Measurements from ENCODE around the gene UQCRQ.

DNA sequence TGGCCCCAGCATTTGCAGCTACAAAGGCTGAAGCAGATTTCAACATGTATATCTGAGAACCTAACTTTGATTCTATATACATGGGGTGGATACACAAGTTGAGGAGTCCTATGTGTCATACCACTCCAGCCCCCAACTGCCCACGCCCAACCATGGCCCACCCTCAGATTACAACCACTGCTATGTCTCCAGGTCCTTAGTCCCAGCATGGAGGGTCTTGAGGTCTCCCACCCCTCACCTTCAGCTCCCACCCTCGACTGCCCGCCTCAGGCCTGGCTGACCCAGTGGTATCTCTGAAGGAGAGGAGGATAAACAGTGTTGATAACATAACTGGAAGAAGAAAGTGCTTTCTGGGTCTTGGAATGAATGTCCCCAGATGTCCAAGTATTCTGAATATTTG lies 45.1 kb upstream of the UQCRQ start:
- TF ChIP-seq, protein P1, sequence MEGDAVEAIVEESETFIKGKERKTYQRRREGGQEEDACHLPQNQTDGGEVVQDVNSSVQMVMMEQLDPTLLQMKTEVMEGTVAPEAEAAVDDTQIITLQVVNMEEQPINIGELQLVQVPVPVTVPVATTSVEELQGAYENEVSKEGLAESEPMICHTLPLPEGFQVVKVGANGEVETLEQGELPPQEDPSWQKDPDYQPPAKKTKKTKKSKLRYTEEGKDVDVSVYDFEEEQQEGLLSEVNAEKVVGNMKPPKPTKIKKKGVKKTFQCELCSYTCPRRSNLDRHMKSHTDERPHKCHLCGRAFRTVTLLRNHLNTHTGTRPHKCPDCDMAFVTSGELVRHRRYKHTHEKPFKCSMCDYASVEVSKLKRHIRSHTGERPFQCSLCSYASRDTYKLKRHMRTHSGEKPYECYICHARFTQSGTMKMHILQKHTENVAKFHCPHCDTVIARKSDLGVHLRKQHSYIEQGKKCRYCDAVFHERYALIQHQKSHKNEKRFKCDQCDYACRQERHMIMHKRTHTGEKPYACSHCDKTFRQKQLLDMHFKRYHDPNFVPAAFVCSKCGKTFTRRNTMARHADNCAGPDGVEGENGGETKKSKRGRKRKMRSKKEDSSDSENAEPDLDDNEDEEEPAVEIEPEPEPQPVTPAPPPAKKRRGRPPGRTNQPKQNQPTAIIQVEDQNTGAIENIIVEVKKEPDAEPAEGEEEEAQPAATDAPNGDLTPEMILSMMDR (IDR thresholded peaks at IDR 0.05): no peak
- no peak for TF ChIP-seq POLR2A (IDR thresholded peaks at IDR 0.05)
